ENCODE data around the gene CRTC2.
A peak's percentile ranks its signal among the peaks of the same experiment; 100 is the strongest.
"Not testable (repeated sequence)": the region's sequence is repeated elsewhere in the genome, so short reads cannot be mapped to it uniquely, and the experiment has no call there.

Gene CRTC2

GRCh38 chr1:153958111-153958960 lies at the start of gene CRTC2:
Gene CRTC2 (minus strand): TSS chr1:153958612. CDS start chr1:153958497, 115 bp downstream.
- peak; percentile 97 for DNase-seq (ENCODE audit: low read depth)

- DNase-seq (ENCODE audit: low read depth) = no peak
Measured at GRCh38 chr1:154006136-154006535, 47.7 kb upstream of the CRTC2 start.

GRCh38 chr1:154000420-154000819 lies 42.0 kb upstream of the CRTC2 start:
- DNase-seq (ENCODE audit: low read depth) = no peak

- not testable (repeated sequence) for DNase-seq (ENCODE audit: low read depth)
Measured at GRCh38 chr1:153996882-153997281, 38.5 kb upstream of the CRTC2 start.

GRCh38 chr1:153995640-153996039 lies 37.2 kb upstream of the CRTC2 start:
- DNase-seq (ENCODE audit: low read depth) = no peak

GRCh38 chr1:153995202-153995601 lies 36.8 kb upstream of the CRTC2 start:
- no peak for DNase-seq (ENCODE audit: low read depth)

GRCh38 chr1:153991806-153992205 lies 33.4 kb upstream of the CRTC2 start:
- DNase-seq (ENCODE audit: low read depth) = no peak

GRCh38 chr1:153991151-153991630 lies 32.8 kb upstream of the CRTC2 start:
- DNase-seq (ENCODE audit: low read depth) = no peak

GRCh38 chr1:153990468-153991150 lies 32.2 kb upstream of the CRTC2 start, which contains the start of gene RPS27:
Gene RPS27 (plus strand): TSS chr1:153990762. CDS start chr1:153990797, 35 bp downstream.
- DNase-seq (ENCODE audit: low read depth) = peak; percentile 86

GRCh38 chr1:153987621-153988020 lies 29.2 kb upstream of the CRTC2 start:
- DNase-seq (ENCODE audit: low read depth) = no peak

- DNase-seq (ENCODE audit: low read depth) = no peak
Measured at GRCh38 chr1:153985941-153986761, 27.7 kb upstream of the CRTC2 start, which contains the start of gene RAB13. Gene RAB13 (minus strand): TSS chr1:153986339. CDS start chr1:153986236, 103 bp downstream.

- peak; percentile 48 for DNase-seq (ENCODE audit: low read depth)
Measured at GRCh38 chr1:153985341-153985912, 27.0 kb upstream of the CRTC2 start.

- DNase-seq (ENCODE audit: low read depth) = no peak
Measured at GRCh38 chr1:153984123-153984894, 25.9 kb upstream of the CRTC2 start.

- DNase-seq (ENCODE audit: low read depth) = not testable (repeated sequence)
Measured at GRCh38 chr1:153981735-153982134, 23.3 kb upstream of the CRTC2 start.

- DNase-seq (ENCODE audit: low read depth) = not testable (repeated sequence)
Measured at GRCh38 chr1:153979091-153979490, 20.7 kb upstream of the CRTC2 start.

- DNase-seq (ENCODE audit: low read depth) = no peak
Measured at GRCh38 chr1:153978274-153978909, 20.0 kb upstream of the CRTC2 start.

GRCh38 chr1:153977250-153978240 lies 19.1 kb upstream of the CRTC2 start, which contains the start of gene JTB:
Gene JTB (minus strand): TSS chr1:153977674. CDS start chr1:153977252, 422 bp downstream.
- peak; percentile 79 for DNase-seq (ENCODE audit: low read depth)

- no peak for DNase-seq (ENCODE audit: low read depth)
Measured at GRCh38 chr1:153976819-153977249, 18.4 kb upstream of the CRTC2 start.

GRCh38 chr1:153973525-153973924 lies 15.1 kb upstream of the CRTC2 start:
- DNase-seq (ENCODE audit: low read depth) = no peak

Data from stimulated activated CD4-positive, alpha-beta T cell treated with anti-CD3 and anti-CD28 coated beads, Interleukin-2, amount 100 ng/mL, for 4 hours (primary cell).